GM12892 (cell line): ENCODE measurements around the gene AKAP8L.
"Not testable (repeated sequence)": the region's sequence is repeated elsewhere in the genome, so short reads cannot be mapped to it uniquely, and the experiment has no call there.

ENCODE experiments used
- DNase-seq: peaks from one replicate; pipeline ENCODE4 v3.0.0; 2011; ENCODE audit not compliant: insufficient read length
- FAIRE-seq: peaks from 2 replicates; lab custom pipeline; 2011; peaks lifted over from hg19 to GRCh38; lab: Jason Lieb, UNC
- POLR2A ChIP-seq: IDR thresholded peaks from 2 replicates; pipeline ENCODE4 v1.6.1; 2011; ENCODE audit warnings: low read depth, low read length, control low read depth
- POLR2AphosphoS5 ChIP-seq: IDR thresholded peaks from 2 replicates; pipeline ENCODE4 v1.6.1; 2011; ENCODE audit warnings: low read depth, low read length, control low read depth
- TAF1 ChIP-seq: IDR thresholded peaks from 2 replicates; pipeline ENCODE4 v1.6.1; 2011; ENCODE audit warnings: low read depth, mild to moderate bottlenecking, control low read depth, low read length, borderline replicate concordance

AKAP8L gene

DNA sequence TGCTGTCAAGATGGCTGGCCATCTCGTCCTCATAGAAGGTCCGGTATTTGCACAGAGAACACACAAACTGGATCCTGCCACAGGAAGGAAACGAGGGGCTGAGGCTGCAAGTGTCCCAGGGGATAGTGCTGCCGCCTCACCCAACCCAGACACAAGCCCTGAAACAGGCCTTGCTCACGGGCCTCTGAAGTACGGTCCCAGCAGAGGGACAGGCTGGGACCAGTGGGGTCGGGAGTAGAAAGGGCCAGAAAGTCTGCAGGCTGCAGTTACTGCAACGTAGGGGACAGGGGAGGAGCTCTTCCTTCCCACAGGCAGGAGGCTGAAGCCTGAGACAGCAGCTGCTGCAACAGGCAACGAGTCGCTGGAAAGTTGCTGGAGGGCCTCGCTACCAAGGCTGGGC, 21.0 kb downstream of the AKAP8L start:
- FAIRE-seq (no peak), DNase-seq (no peak)
- no peak for TF ChIP-seq TAF1
- no peak for TF ChIP-seq POLR2AphosphoS5
- TF ChIP-seq POLR2A: no peak

DNA sequence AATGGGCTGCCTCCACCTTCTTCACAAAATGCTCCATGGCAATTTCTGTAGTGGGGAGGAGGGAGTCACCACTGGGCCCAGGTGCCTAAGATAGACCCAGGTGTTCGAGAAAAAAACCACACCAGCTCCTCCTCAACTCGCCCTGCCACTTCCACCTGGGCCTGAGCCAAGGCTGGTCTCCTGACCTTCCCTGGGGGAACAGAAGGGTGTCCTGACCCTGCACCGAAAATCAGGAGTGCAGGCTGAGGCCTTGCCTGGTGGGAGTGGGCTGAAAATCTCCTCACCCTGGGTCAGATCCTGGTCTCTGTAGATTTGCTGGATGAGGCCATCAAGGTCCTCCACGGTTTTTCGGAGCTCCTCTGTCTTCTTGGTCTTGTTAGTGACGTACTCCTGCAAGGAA, 21.6 kb downstream of the AKAP8L start:
- DNase-seq (no peak), FAIRE-seq (no peak)
- no peak for TF ChIP-seq TAF1
- TF ChIP-seq POLR2AphosphoS5: no peak
- no peak for TF ChIP-seq POLR2A

DNA sequence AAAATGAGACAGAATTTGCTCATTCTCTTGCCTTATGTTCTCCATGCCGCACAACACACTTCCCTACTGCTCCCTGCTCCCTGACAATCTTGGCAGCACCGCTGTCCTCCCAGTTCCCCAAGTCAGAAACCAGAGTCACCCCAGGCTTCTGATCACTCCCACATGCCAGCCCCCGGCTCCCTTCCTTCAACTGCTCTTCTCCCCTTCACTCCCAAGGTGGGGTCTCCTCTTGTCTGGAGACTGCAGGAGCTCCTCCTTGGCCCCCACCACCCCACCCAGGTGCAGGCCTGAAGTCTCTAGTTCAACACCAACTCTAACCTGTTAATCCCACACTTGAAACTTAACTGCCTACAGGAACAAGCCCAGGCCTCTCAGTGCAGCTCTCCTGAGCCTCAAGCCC, 22.4 kb downstream of the AKAP8L start:
- no peak for FAIRE-seq
- no peak for TF ChIP-seq POLR2AphosphoS5
- DNase-seq: no peak

DNA sequence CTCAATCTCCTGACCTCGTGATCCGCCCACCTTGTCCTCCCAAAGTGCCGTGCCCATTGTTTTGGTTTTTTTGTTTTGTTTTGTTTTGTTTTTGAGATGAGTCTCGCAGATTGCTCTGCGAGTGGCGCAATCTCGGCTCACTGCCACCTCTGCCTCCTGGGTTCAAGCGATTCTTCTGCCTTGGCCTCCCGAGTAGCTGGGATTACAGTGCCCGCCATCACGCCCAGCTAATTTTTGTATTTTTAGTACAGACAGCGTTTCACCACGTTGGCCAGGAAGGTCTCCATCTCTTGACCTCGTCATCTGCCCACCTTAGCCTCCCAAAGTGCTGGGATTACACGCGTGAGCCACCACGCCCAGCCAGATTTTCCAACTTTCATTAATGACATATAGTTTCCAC, 23.5 kb downstream of the AKAP8L start:
- DNase-seq, FAIRE-seq: not testable (repeated sequence)

DNA sequence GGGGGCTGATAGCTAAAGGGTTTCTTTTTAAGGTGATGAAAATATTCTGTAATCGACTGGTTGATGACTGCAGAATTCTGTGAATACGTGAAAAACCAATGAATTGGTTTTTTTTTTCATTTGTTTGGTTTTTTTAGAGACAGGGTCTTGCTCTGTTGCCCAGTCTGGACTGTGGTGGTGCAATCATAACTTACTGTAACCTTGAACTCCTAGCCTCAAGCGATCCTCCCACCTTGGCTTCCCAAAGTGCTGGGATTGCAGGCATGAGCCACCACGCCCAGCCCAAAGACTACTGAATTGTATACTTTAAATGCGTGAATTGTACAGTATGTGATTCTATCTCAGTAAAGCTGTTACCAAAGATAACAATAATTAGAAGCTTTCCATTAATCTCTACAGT, 24.4 kb downstream of the AKAP8L start:
- TF ChIP-seq POLR2A (no peak), TAF1 (no peak), POLR2AphosphoS5 (no peak)
- DNase-seq: no peak
- no peak for FAIRE-seq

DNA sequence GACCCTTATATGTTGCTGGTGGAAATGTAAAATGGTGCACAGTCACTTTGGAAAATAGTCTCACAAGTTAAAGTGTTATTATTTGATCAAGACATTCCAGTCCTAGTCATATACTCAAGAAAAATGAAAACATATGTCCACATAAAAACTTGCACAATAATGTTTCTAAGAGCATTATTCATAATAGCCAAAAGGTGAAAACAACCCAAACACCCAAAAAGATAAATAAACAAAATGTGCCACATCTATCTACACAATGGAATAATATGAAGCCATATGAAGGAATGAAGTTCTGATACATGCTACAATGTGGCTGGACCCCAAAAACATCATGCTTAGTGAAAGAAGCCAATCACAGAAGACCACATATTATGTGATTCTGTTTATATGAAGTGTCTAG, 24.8 kb downstream of the AKAP8L start:
- DNase-seq: no peak
- FAIRE-seq: peak; percentile 27
- TF ChIP-seq TAF1 (no peak), POLR2AphosphoS5 (no peak), POLR2A (no peak)

DNA sequence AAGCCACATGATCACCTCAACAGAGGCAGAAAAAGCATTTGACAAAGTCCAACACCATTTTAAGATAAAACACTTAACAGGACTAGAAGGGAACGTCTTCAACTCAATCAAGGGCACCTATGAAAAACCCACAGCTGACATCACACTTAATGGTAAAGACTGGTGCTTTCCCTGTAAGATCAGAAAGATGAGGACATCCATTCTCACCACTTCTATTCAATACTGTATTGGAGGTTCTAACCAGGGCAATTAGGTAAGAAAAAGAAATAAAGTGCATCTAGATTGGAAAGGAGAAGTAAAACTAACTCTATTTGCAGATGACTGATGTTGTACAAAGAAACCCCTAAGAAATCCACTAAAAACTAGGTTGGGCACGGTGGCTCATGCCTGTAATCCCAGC, 28.0 kb downstream of the AKAP8L start:
- TF ChIP-seq TAF1 (no peak), POLR2A (no peak), POLR2AphosphoS5 (no peak)

DNA sequence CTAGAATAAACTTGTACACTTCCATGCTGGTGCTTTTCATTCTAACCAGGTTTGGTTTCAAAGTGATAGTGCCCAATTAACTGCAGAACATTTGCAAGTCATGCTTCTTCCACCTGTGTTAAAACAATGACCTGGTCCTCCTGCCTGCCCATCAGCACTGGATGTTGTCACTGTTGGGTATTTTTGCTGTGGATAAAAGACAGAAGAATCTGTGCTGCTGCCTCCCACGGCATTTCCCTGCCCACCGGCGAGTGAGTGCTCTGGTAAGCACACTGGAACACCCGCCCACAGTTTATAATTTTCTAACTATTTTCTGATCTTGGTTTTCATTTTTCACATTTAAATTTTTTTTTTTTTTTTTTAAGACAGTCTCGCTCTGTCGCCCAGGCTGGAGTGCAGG, 36.9 kb downstream of the AKAP8L start:
- no peak for DNase-seq
- FAIRE-seq: no peak
- TF ChIP-seq POLR2AphosphoS5 (no peak), TAF1 (no peak), POLR2A (no peak)

More for the DNA sequence above, 28.0 kb downstream of the AKAP8L start:
- DNase-seq (no peak), FAIRE-seq (no peak)

DNA sequence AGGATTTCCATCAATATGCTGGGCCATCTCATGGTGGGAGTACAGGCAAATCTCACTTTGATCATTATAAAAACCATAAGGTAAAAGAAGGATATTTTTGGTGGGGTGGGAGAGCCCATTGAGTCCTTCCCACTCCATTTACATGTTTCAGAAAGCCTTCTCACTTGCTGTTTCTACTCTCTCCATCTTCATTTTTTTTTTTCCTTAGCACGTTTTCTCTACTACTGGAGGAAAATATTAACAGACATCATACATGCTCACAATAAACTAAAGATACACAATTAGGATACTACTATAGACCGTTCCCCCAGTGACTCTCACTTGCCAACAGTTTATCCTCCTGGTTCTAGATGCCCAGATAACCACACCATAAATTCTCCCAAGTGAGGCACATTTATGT, 37.4 kb downstream of the AKAP8L start:
- DNase-seq (no peak), FAIRE-seq (no peak)
- no peak for TF ChIP-seq POLR2A
- no peak for TF ChIP-seq TAF1
- TF ChIP-seq POLR2AphosphoS5: no peak

DNA sequence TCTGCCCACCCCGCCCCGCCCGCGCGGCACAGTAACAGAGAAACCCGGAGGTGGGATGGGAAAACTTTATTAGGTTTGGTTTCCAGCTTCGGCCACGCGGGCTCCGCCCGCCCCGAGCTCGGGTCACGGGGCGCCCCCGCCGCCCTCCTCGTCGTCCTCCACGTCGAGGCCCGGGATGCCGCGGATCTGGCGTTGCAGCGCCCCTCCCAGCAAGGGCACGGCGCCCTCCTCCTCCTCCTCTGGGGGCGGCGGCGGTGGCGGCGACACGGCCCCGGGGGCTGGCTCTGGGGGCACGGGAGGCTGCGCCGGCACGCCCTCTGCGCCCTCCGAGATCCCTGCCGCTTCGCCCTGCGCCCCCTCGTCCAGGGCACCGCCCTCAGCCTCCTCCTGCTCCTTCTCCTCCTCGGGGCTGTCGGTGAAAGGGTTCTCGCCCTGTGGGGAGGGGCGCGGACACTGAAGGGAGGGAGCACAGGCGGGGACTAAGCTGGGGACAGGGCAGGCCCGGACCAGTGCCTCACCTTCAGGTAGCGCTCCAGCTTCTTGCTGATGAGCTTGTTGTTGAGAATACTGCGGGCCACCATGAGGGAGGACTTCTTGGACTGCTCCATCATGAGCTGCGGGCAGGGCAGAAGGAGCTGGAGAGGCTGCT, 38.7 kb downstream of the AKAP8L start:
- DNase-seq: no peak
- no peak for FAIRE-seq
- TF ChIP-seq TAF1 (no peak), POLR2A (no peak), POLR2AphosphoS5 (no peak)

DNA sequence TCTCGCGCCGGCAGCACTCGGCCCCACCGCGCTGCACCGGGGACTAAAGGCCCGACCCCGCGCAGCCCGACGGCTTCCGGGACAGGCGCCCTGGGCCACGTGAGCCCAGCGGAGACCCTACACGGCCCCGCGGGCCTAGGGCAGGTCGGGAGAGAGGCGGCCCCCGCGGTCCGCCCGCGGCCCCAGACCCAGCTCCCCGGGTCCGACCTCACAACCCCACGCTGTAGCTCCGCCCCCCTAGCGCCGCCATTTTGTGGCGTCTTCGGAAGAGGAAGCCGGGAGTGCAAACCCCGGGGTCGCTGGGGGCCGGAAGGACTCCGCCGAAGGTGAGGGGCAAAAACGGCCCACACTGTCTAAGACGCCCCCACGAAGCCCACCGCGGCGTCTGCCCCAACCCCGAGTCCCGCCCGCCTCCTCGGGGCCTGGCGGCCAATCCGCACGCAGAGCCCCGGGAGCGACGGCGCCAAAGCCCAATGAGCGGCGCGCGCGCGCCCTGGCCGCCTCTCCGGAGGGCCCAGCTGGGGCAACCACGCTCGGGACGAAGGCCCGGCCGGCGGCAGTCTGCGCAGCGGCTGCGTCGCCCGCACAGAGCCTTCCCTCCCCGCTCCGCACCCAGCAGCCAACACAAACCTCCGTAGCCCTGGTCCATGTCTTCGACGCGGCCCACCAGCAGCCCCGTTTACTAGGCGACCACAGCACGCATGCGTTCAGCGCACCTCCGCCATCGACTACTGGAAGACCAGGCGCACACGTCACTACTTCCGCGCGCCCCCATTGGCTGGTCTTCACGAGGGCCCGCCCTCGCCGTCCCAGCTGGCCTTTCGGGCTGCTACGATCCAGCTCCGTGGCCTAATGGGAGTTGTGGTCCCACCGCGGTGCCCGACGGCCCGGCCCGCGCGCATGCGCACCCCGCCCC, 39.4 kb downstream of the AKAP8L start, which contains the start of gene AKAP8:
TSS of gene AKAP8 (minus strand) at position 705 of the 916 bp plus-strand sequence. CDS start at position 649, 56 bp downstream.
- TF ChIP-seq POLR2A: peak; percentile 85
- peak; percentile 94 for TF ChIP-seq POLR2AphosphoS5
- TF ChIP-seq TAF1: peak; percentile 39; the same call in 1 of the 2 replicates
- FAIRE-seq (peak; percentile 96), DNase-seq (peak; percentile 97)

DNA sequence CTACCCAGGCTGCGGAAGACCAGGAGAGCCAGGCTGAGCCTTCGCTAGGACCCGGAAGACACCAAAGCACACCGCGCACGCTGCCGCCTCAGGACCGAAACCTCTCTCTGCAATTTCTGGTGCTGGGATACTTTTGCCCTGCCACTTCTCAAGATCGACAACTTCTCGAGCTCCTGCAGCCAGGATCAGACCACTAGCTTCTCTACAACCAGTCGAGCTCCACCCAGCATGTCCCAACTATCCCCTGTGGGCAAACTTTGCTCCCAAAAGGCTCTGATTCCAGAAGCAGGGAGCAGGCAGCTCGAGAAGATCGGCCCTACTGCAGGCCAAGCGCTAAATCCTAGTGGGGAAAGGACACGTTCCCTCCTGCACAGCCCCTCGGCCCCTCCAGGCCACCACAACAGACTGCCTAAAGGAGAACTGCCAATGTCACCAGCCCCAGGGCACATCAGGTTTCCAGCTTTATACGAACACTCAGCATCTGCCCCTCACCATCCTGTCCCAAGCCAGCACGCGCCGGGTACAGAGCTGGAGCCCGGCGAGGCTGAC, 40.2 kb downstream of the AKAP8L start:
- FAIRE-seq: peak; percentile 78
- TF ChIP-seq TAF1: 0 out of 2 replicates have a peak, but pooled peaks have one; percentile 33
- TF ChIP-seq POLR2AphosphoS5: no peak
- 0 out of 2 replicates have a peak, but pooled peaks have one; percentile 17 for TF ChIP-seq POLR2A
- DNase-seq: no peak
